K562 (cell line): ENCODE results near the gene CSDE1. TPM values are rescaled to one million over a fixed set of nuclear protein-coding genes. Genes with fewer than 3 reads are reported as not detected.

Source experiments
- BCL6 ChIP-seq: fragments of 250-450 bp; sonication (Bioruptor Pico); IDR thresholded peaks from 2 replicates; pipeline ENCODE4 v1.4.0; 2020
- CTBP1 ChIP-seq: fragments of 450-650 bp; IDR thresholded peaks from 2 replicates; pipeline ENCODE4 v1.6.1; 2016; ENCODE audit warnings: borderline replicate concordance
- ELF1 ChIP-seq: fragments of 200-800 bp; sonication (Bioruptor generic); IDR thresholded peaks from 2 replicates; pipeline ENCODE4 v1.6.1; 2016; ENCODE audit warnings: missing genetic modification characterization, missing compliant biosample characterization
- EP400 ChIP-seq: fragments of 450-650 bp; IDR thresholded peaks from 2 replicates; pipeline ENCODE4 v1.6.1; 2017; ENCODE audit warnings: antibody characterized with exemption, mild to moderate bottlenecking, moderate library complexity
- ETV6 ChIP-seq, 3 experiments: fragments of 150-350 bp in 1 of 3; sonication (generic) in 1 of 3; formaldehyde crosslinking in 1 of 3; IDR thresholded peaks; 2 replicates each; pipeline versions ENCODE4 v1.6.1 to v1.8.0; 2014 to 2022; ENCODE audit warnings: borderline replicate concordance in 2 of 3, low read depth in 2 of 3, antibody characterized with exemption in 1 of 3, low read length in 1 of 3, mild to moderate bottlenecking in 1 of 3, missing genetic modification reagents in 1 of 3
- TCF7 ChIP-seq: sonication (generic); IDR thresholded peaks from 2 replicates; pipeline ENCODE4 v1.6.1; 2016; ENCODE audit warnings: antibody characterized with exemption, borderline replicate concordance
- TEAD2 ChIP-seq: fragments of 450-650 bp; IDR thresholded peaks from 2 replicates; pipeline ENCODE4 v1.6.1; 2016; ENCODE audit warnings: missing genetic modification characterization, control low read depth, missing compliant biosample characterization
- TSC22D4 ChIP-seq: fragments of 450-650 bp; IDR thresholded peaks from 2 replicates; pipeline ENCODE4 v1.6.1; 2016; ENCODE audit warnings: missing genetic modification characterization, missing biosample characterization, control low read depth
- U2AF2 ChIP-seq: fragments of 200-400 bp; formaldehyde crosslinking; optimal IDR thresholded peaks from 2 replicates; pipeline ENCODE3; 2017; ENCODE audit warnings: low read depth, mild to moderate bottlenecking, low read length
- ZKSCAN8 ChIP-seq: fragments of 200-800 bp; sonication (Bioruptor generic); IDR thresholded peaks from 2 replicates; pipeline ENCODE4 v1.6.1; 2016; ENCODE audit warnings: missing genetic modification characterization, missing compliant biosample characterization
- ZNF778 ChIP-seq: fragments of 450-650 bp; formaldehyde crosslinking; IDR thresholded peaks from 2 replicates; pipeline ENCODE4 v1.4.0; 2020; ENCODE audit warnings: mild to moderate bottlenecking, moderate library complexity
- polyA plus RNA-seq, 8 experiments: library from polyadenylated mRNA; depleted of rRNA in 4 of 8; stranded (reverse) in 5 of 8; unstranded in 3 of 8; fragments of >200 nt; fragmentation: Nextera tagmentation in 2 of 8; fragmentation: Illumina TruSeq in 1 of 8; extraction: Ambion mirVana in 2 of 8; extraction: Trizol in 1 of 8; gene quantifications; 2 replicates each; pipeline versions ENCODE4 v1.2.1 to v1.2.3, GENCODE V29; 2011 to 2014; ENCODE audit warnings: inconsistent platforms in 1 of 8, missing spikeins in 1 of 8
- total RNA-seq, 7 experiments: library from RNA; depleted of rRNA in 6 of 7; stranded (reverse); fragments of >200 nt in 6 of 7; fragmentation: Illumina TruSeq in 2 of 7; extraction: Trizol in 2 of 7; gene quantifications; 2 replicates each; pipeline versions ENCODE4 v1.2.1 to v1.2.3, GENCODE V29; 2011 to 2021; ENCODE audit warnings: low replicate concordance in 1 of 7
- TF ChIP-seq, protein P1 (sequence below), 3 experiments: IDR thresholded peaks in 2 of 3; conservative IDR thresholded peaks in 1 of 3; 2 replicates each; pipeline ENCODE4 v1.5.1; 2011 to 2012; ENCODE audit warnings: low read length in 3 of 3, mild to moderate bottlenecking in 3 of 3, control low read depth in 2 of 3, improper control_type of control experiment in 1 of 3, inconsistent platforms in 1 of 3, low read depth in 1 of 3, mixed read lengths in 1 of 3, moderate library complexity in 1 of 3; ENCODE audit not compliant: insufficient read depth in 2 of 3
- TF ChIP-seq, protein P2 (sequence below): fragments of 250-450 bp; sonication (Bioruptor Pico); IDR thresholded peaks from 2 replicates; pipeline ENCODE4 v1.9.0; 2021; ENCODE audit warnings: mild to moderate bottlenecking
- TF ChIP-seq, protein P3 (sequence below): fragments of 450-650 bp; IDR thresholded peaks from 2 replicates; pipeline ENCODE4 v1.6.1; 2016; ENCODE audit warnings: mild to moderate bottlenecking, moderate library complexity

Gene CSDE1
- total and polyA plus RNA-seq, 9 of the 15 experiments (the other 6 are each of a cell fraction or from before 2014, with no cell fraction given) = 174 to 538 (median 403) TPM

DNA sequence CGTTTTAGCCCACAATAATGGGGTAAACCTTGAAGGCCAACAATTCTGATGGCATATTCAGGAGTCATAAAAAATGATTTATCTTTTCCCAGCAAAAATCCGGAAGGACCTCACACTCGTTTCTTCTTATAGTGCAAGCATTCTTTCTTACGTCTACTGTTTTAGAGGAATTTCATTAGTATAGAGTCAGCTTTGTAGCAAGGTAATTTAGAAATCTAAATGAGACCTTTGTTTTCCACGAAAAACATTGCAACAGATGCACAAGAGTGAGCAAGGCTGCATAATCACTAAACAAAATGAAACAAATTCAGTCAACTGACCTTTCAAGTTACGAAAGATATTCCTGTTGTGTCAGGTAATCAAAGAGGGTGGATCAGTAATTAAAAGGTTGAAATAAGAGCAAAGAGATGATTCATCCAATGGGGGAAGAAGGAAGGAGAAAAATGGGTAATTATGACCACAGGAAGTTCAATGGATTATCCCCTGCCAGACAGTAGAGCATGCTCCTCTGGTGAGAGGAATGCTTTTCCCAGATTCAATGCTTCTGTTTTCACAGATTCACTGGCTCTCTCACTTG, 560 bp upstream of the CSDE1 start (continued):
- TF ChIP-seq TCF7 = no peak
- no peak for TF ChIP-seq CTBP1
- no peak for TF ChIP-seq ZNF778 (CRISPR knock-in tag)
- TF ChIP-seq EP400 = no peak
- TF ChIP-seq, protein P1, sequence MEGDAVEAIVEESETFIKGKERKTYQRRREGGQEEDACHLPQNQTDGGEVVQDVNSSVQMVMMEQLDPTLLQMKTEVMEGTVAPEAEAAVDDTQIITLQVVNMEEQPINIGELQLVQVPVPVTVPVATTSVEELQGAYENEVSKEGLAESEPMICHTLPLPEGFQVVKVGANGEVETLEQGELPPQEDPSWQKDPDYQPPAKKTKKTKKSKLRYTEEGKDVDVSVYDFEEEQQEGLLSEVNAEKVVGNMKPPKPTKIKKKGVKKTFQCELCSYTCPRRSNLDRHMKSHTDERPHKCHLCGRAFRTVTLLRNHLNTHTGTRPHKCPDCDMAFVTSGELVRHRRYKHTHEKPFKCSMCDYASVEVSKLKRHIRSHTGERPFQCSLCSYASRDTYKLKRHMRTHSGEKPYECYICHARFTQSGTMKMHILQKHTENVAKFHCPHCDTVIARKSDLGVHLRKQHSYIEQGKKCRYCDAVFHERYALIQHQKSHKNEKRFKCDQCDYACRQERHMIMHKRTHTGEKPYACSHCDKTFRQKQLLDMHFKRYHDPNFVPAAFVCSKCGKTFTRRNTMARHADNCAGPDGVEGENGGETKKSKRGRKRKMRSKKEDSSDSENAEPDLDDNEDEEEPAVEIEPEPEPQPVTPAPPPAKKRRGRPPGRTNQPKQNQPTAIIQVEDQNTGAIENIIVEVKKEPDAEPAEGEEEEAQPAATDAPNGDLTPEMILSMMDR (IDR thresholded peaks at IDR 0.05 in 2 of 3, conservative IDR thresholded peaks at IDR 0.05 in 1 of 3; ENCODE audit: insufficient read depth in 2 of 3, low read depth in 1 of 3, low read length in 3 of 3) = 0 out of 6 replicates have a peak, but pooled peaks of 1 of the 3 experiments have one; percentile 2
- 0 out of 2 replicates have a peak, but pooled peaks have one; percentile 5 for TF ChIP-seq ELF1 (tag)
- TF ChIP-seq, protein P2, sequence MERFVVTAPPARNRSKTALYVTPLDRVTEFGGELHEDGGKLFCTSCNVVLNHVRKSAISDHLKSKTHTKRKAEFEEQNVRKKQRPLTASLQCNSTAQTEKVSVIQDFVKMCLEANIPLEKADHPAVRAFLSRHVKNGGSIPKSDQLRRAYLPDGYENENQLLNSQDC = no peak
- no peak for TF ChIP-seq U2AF2
- TF ChIP-seq, protein P3, sequence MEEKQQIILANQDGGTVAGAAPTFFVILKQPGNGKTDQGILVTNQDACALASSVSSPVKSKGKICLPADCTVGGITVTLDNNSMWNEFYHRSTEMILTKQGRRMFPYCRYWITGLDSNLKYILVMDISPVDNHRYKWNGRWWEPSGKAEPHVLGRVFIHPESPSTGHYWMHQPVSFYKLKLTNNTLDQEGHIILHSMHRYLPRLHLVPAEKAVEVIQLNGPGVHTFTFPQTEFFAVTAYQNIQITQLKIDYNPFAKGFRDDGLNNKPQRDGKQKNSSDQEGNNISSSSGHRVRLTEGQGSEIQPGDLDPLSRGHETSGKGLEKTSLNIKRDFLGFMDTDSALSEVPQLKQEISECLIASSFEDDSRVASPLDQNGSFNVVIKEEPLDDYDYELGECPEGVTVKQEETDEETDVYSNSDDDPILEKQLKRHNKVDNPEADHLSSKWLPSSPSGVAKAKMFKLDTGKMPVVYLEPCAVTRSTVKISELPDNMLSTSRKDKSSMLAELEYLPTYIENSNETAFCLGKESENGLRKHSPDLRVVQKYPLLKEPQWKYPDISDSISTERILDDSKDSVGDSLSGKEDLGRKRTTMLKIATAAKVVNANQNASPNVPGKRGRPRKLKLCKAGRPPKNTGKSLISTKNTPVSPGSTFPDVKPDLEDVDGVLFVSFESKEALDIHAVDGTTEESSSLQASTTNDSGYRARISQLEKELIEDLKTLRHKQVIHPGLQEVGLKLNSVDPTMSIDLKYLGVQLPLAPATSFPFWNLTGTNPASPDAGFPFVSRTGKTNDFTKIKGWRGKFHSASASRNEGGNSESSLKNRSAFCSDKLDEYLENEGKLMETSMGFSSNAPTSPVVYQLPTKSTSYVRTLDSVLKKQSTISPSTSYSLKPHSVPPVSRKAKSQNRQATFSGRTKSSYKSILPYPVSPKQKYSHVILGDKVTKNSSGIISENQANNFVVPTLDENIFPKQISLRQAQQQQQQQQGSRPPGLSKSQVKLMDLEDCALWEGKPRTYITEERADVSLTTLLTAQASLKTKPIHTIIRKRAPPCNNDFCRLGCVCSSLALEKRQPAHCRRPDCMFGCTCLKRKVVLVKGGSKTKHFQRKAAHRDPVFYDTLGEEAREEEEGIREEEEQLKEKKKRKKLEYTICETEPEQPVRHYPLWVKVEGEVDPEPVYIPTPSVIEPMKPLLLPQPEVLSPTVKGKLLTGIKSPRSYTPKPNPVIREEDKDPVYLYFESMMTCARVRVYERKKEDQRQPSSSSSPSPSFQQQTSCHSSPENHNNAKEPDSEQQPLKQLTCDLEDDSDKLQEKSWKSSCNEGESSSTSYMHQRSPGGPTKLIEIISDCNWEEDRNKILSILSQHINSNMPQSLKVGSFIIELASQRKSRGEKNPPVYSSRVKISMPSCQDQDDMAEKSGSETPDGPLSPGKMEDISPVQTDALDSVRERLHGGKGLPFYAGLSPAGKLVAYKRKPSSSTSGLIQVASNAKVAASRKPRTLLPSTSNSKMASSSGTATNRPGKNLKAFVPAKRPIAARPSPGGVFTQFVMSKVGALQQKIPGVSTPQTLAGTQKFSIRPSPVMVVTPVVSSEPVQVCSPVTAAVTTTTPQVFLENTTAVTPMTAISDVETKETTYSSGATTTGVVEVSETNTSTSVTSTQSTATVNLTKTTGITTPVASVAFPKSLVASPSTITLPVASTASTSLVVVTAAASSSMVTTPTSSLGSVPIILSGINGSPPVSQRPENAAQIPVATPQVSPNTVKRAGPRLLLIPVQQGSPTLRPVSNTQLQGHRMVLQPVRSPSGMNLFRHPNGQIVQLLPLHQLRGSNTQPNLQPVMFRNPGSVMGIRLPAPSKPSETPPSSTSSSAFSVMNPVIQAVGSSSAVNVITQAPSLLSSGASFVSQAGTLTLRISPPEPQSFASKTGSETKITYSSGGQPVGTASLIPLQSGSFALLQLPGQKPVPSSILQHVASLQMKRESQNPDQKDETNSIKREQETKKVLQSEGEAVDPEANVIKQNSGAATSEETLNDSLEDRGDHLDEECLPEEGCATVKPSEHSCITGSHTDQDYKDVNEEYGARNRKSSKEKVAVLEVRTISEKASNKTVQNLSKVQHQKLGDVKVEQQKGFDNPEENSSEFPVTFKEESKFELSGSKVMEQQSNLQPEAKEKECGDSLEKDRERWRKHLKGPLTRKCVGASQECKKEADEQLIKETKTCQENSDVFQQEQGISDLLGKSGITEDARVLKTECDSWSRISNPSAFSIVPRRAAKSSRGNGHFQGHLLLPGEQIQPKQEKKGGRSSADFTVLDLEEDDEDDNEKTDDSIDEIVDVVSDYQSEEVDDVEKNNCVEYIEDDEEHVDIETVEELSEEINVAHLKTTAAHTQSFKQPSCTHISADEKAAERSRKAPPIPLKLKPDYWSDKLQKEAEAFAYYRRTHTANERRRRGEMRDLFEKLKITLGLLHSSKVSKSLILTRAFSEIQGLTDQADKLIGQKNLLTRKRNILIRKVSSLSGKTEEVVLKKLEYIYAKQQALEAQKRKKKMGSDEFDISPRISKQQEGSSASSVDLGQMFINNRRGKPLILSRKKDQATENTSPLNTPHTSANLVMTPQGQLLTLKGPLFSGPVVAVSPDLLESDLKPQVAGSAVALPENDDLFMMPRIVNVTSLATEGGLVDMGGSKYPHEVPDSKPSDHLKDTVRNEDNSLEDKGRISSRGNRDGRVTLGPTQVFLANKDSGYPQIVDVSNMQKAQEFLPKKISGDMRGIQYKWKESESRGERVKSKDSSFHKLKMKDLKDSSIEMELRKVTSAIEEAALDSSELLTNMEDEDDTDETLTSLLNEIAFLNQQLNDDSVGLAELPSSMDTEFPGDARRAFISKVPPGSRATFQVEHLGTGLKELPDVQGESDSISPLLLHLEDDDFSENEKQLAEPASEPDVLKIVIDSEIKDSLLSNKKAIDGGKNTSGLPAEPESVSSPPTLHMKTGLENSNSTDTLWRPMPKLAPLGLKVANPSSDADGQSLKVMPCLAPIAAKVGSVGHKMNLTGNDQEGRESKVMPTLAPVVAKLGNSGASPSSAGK = 0 out of 2 replicates have a peak, but pooled peaks have one; percentile 45
- no peak for TF ChIP-seq ETV6 (IDR thresholded peaks at IDR 0.05; ENCODE audit: borderline replicate concordance in 1 of 2, low read depth in 2 of 2, low read length in 1 of 2)
- TF ChIP-seq ETV6 (CRISPR knock-in tag; IDR thresholded peaks at IDR 0.05; ENCODE audit: borderline replicate concordance) = no peak
- no peak for TF ChIP-seq TSC22D4
- no peak for TF ChIP-seq BCL6 (CRISPR knock-in tag)
- peak; percentile 62; the same call in 1 of the 2 replicates for TF ChIP-seq ZKSCAN8 (CRISPR knock-in tag)
- no peak for TF ChIP-seq TEAD2 (tag)
